ENCODE results near the gene ADNP. TPM values are rescaled to one million over a fixed set of nuclear protein-coding genes. Genes with fewer than 3 reads are reported as not detected.

ADNP gene
- polyA plus RNA-seq, 6 donors from 2014 or later: 5.5 to 15.7 (median 9.5) TPM

DNA sequence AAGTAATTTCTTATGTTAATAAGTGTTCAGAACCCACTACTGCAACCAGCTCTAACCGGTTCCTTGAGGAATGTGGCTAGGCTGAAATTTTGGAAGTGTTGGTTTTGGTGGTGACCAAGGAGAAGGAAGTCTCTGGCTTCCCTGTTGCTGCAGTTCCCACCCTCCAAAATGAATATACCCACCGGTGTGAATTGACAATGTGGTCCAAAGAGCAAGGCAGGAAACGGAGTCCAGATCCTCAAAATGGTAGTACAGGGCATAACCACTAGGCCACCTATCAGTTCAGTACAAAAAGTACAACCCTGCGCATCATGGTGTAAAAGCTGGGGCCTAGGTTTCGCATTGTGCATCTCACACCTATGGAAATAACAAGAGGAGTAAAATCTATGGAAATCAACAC lies 2.8 kb downstream of the ADNP start:
- Mint-ChIP-seq H3K4me1 (peaks cover 41 to 57% (median 44%) of the 10 kb centered on the region in 3 donors), H3K27ac (peak overlapping the region; percentile 80 to 98 (median 89)), H3K9me3 (no peaks in the 10 kb centered on the region), H3K36me3 (peaks cover 10 to 14% of the 10 kb centered on the region in 2 donors), H3K27me3 (no peaks in the 10 kb centered on the region), H3K4me3 (peak overlapping the region in 7 of 8 donors; percentile 30 to 100 (median 89))
- DNase-seq (no peak), ATAC-seq (ENCODE audit: low read depth in 2 of 2) (no peak)

- peaks cover 10 to 14% of the 10 kb centered on the region in 2 donors for H3K36me3 Mint-ChIP-seq
- H3K9me3 Mint-ChIP-seq: no peaks in the 10 kb centered on the region
- H3K4me1 Mint-ChIP-seq: peaks cover 45 to 73% (median 53%) of the 10 kb centered on the region in 3 donors
- ATAC-seq (ENCODE audit: low read depth in 2 of 2) (no peak), DNase-seq (no peak)
- peak overlapping the region in 2 of 6 donors; percentile 56 to 61 for H3K27ac Mint-ChIP-seq
- H3K27me3 Mint-ChIP-seq: no peaks in the 10 kb centered on the region
- H3K4me3 Mint-ChIP-seq: no peak overlapping the region
Observed at GRCh38 chr20:50926530-50926929, 4.7 kb downstream of the ADNP start.

DNA sequence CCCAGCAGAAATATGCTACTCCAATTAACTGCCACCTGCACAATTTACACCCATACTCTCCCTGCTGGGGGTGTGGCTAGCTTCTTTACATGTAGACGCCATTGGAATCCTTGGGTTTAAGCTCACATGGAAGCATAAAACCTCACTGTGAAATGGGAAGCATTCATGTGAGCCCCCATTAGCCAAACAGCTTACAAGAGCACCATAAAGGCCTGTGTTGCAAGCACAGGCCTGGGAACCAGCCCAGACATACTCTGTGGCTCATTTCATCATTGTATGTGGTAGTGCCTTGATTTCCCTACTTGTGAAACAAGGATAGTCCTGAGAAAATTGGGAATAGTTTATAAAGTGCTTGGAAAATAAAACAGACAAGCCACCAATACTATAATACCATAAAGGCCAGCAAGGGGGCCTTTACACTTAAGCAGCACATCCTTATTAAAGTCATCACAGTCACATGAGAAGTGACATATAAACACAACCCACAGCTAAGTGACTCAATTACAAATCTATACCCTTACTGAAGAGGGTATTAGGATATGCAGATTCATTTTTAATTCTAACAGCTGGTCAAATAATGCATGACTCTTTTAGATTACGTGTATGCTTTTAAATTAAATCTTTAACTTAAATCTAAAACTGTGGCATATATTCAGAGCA lies 6.8 kb downstream of the ADNP start:
- peaks cover 47 to 78% (median 63%) of the 10 kb centered on the region in 3 donors for H3K4me1 Mint-ChIP-seq
- H3K27ac Mint-ChIP-seq: peak overlapping the region in 4 of 6 donors; percentile 52 to 84 (median 65)
- DNase-seq (no peak), ATAC-seq (ENCODE audit: low read depth in 2 of 2) (no peak)
- peak overlapping the region in 1 of 8 donors; percentile 12 for H3K4me3 Mint-ChIP-seq
- H3K9me3 Mint-ChIP-seq: no peaks in the 10 kb centered on the region
- no peaks in the 10 kb centered on the region for H3K27me3 Mint-ChIP-seq
- H3K36me3 Mint-ChIP-seq: peaks cover 2 to 11% of the 10 kb centered on the region in 2 donors

DNA sequence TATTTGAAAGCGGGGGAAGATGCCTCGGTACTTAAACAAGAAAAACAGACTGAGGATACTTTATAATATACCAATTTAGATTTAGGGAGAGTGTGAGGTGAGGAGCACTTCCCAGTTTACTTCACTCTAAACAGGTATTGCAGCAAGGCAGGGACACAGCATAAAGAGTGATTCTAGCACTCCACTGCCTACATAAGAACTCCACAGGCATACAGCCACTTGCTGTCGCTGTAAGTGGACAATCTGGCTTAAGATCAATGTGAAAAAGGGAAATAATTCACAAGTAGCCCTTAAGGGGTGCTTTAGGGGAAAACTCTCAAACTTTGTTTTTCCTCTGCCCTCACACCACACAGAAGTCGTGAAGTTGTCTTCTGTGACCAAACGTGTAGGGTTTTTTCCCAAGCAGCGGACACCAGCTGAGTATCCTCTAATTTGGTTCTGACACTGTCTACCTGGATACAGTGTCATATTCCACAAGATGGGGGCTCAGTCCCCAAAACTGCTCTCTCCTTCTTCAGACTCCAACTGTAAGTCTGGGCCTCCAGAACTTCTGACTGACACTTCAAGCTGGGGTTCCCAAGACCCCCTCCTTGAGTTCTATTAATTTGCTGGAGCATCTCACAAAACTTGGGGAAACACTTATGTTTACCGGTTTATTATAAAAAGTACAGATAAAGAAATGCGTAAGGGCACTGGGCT lies 9.3 kb downstream of the ADNP start:
- Mint-ChIP-seq H3K36me3 (no peaks in the 10 kb centered on the region), H3K4me3 (no peak overlapping the region)

GRCh38 chr20:50920997-50921396 lies 10.2 kb downstream of the ADNP start:
- DNase-seq (no peak), ATAC-seq (ENCODE audit: low read depth in 2 of 2) (peak; percentile 69 to 74)
- H3K27me3 Mint-ChIP-seq: no peaks in the 10 kb centered on the region
- peaks cover 0 to 4% of the 10 kb centered on the region in 2 donors for H3K36me3 Mint-ChIP-seq
- H3K27ac Mint-ChIP-seq: peak overlapping the region in 3 of 6 donors; percentile 26 to 84 (median 44)
- peaks cover 56 to 86% (median 74%) of the 10 kb centered on the region in 3 donors for H3K4me1 Mint-ChIP-seq
- H3K4me3 Mint-ChIP-seq: no peak overlapping the region
- no peaks in the 10 kb centered on the region for H3K9me3 Mint-ChIP-seq

More for the DNA sequence above, 9.3 kb downstream of the ADNP start:
- ATAC-seq (ENCODE audit: low read depth in 2 of 2): no peak
- H3K9me3 Mint-ChIP-seq: no peaks in the 10 kb centered on the region
- H3K27ac Mint-ChIP-seq: peak overlapping the region in 4 of 6 donors; percentile 20 to 84 (median 72)
- peaks cover 51 to 79% (median 66%) of the 10 kb centered on the region in 3 donors for H3K4me1 Mint-ChIP-seq
- no peaks in the 10 kb centered on the region for H3K27me3 Mint-ChIP-seq
- no peak for DNase-seq

GRCh38 chr20:50919567-50919966 lies 11.7 kb downstream of the ADNP start:
- Mint-ChIP-seq H3K27ac (peak overlapping the region; percentile 2 to 91 (median 84)), H3K27me3 (no peaks in the 10 kb centered on the region), H3K9me3 (no peaks in the 10 kb centered on the region), H3K4me1 (peaks cover 54 to 86% (median 72%) of the 10 kb centered on the region in 3 donors), H3K36me3 (peaks cover 0 to 4% of the 10 kb centered on the region in 2 donors), H3K4me3 (peak overlapping the region in 1 of 8 donors; percentile 9)
- DNase-seq (no peak), ATAC-seq (ENCODE audit: low read depth in 2 of 2) (no peak)

GRCh38 chr20:50918403-50918802 lies 12.8 kb downstream of the ADNP start:
- Mint-ChIP-seq H3K27me3 (no peaks in the 10 kb centered on the region), H3K27ac (peak overlapping the region in 5 of 6 donors; percentile 49 to 96 (median 62)), H3K4me3 (peak overlapping the region in 1 of 8 donors; percentile 39), H3K9me3 (no peaks in the 10 kb centered on the region), H3K4me1 (peaks cover 59 to 85% (median 83%) of the 10 kb centered on the region in 3 donors), H3K36me3 (peaks cover 0 to 4% of the 10 kb centered on the region in 2 donors)
- no peak for DNase-seq
- no peak for ATAC-seq (ENCODE audit: low read depth in 2 of 2)

DNA sequence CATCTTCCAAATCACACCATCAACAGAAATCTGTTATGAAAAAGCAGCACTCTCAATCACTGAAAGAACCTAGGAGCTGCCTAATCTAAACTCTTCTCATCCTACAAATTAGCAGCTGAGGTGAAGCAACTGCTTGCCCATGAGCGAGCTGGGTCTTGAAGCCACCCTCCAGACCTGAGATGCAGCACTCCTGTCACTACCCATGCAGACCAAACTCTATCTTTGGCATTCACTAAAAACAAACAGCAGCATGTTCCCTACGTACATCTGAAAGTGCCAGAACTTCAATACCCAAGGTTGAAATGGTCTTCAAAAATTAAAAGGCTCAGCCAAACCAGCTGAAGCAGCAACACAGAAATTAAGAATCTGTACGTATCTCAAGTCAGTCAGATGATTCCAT lies 14.3 kb downstream of the ADNP start:
- Mint-ChIP-seq H3K4me3 (peak overlapping the region in 5 of 8 donors; percentile 4 to 73 (median 32)), H3K9me3 (no peaks in the 10 kb centered on the region), H3K36me3 (peaks cover 0 to 4% of the 10 kb centered on the region in 2 donors), H3K27me3 (no peaks in the 10 kb centered on the region), H3K27ac (peak overlapping the region in 5 of 6 donors; percentile 66 to 93 (median 84)), H3K4me1 (peaks cover 59 to 84% (median 76%) of the 10 kb centered on the region in 3 donors)
- DNase-seq: no peak
- ATAC-seq (ENCODE audit: low read depth in 2 of 2): no peak

- H3K27ac Mint-ChIP-seq: peak overlapping the region; percentile 2 to 93 (median 76)
- no peaks in the 10 kb centered on the region for H3K9me3 Mint-ChIP-seq
- peaks cover 60 to 84% (median 76%) of the 10 kb centered on the region in 3 donors for H3K4me1 Mint-ChIP-seq
- DNase-seq: no peak
- no peak for ATAC-seq (ENCODE audit: low read depth in 2 of 2)
- no peaks in the 10 kb centered on the region for H3K27me3 Mint-ChIP-seq
- H3K4me3 Mint-ChIP-seq: peak overlapping the region in 3 of 8 donors; percentile 9 to 47 (median 19)
- H3K36me3 Mint-ChIP-seq: peaks cover 0 to 4% of the 10 kb centered on the region in 2 donors
Observed at GRCh38 chr20:50916257-50916656, 15.0 kb downstream of the ADNP start.

- no peaks in the 10 kb centered on the region for H3K27me3 Mint-ChIP-seq
- no peak for DNase-seq
- no peaks in the 10 kb centered on the region for H3K9me3 Mint-ChIP-seq
- H3K4me3 Mint-ChIP-seq: peak overlapping the region in 3 of 8 donors; percentile 1 to 45 (median 23)
- ATAC-seq (ENCODE audit: low read depth in 2 of 2): no peak
- peaks cover 0 to 4% of the 10 kb centered on the region in 2 donors for H3K36me3 Mint-ChIP-seq
- H3K4me1 Mint-ChIP-seq: peaks cover 59 to 85% (median 84%) of the 10 kb centered on the region in 3 donors
- peak overlapping the region in 3 of 6 donors; percentile 60 to 84 (median 71) for H3K27ac Mint-ChIP-seq
Observed at GRCh38 chr20:50915424-50915823, 15.8 kb downstream of the ADNP start.

GRCh38 chr20:50913690-50914375 lies 17.4 kb downstream of the ADNP start:
- Mint-ChIP-seq H3K27me3 (no peaks in the 10 kb centered on the region), H3K27ac (peak overlapping the region in 5 of 6 donors; percentile 37 to 84 (median 52)), H3K9me3 (no peaks in the 10 kb centered on the region), H3K36me3 (peaks cover 0 to 4% of the 10 kb centered on the region in 2 donors), H3K4me3 (no peak overlapping the region), H3K4me1 (peaks cover 62 to 82% (median 80%) of the 10 kb centered on the region in 3 donors)
- DNase-seq: no peak
- ATAC-seq (ENCODE audit: low read depth in 2 of 2): no peak

GRCh38 chr20:50911716-50912115 lies 19.5 kb downstream of the ADNP start:
- Mint-ChIP-seq H3K9me3 (no peaks in the 10 kb centered on the region), H3K4me3 (no peak overlapping the region), H3K27ac (peak overlapping the region in 3 of 6 donors; percentile 42 to 57 (median 57)), H3K36me3 (peaks cover 0 to 4% of the 10 kb centered on the region in 2 donors), H3K4me1 (peaks cover 52 to 74% (median 73%) of the 10 kb centered on the region in 3 donors), H3K27me3 (no peaks in the 10 kb centered on the region)
- DNase-seq (no peak), ATAC-seq (ENCODE audit: low read depth in 2 of 2) (no peak)

GRCh38 chr20:50911030-50911429 lies 20.2 kb downstream of the ADNP start:
- Mint-ChIP-seq H3K4me1 (peaks cover 47 to 69% (median 69%) of the 10 kb centered on the region in 3 donors), H3K27ac (peak overlapping the region in 3 of 6 donors; percentile 57 to 86 (median 57)), H3K27me3 (no peaks in the 10 kb centered on the region), H3K36me3 (no peaks in the 10 kb centered on the region), H3K9me3 (no peaks in the 10 kb centered on the region), H3K4me3 (no peak overlapping the region)
- DNase-seq: no peak
- no peak for ATAC-seq (ENCODE audit: low read depth in 2 of 2)
